SK-N-SH (cell line): ENCODE data around the gene MED31. TPM values are rescaled to one million over a fixed set of nuclear protein-coding genes. Genes with fewer than 3 reads are reported as not detected.

Experiments
- CTCF ChIA-PET: fragments of 300-600, 350-600 bp; formaldehyde crosslinking; extraction: SDS; loops from one replicate; lab custom pipeline; 2021; lab: Yijun Ruan, JAX
- POLR2A ChIA-PET: fragments of 350-600 bp; sonication (Branson Sonifier 250); formaldehyde crosslinking; extraction: SDS; loops from one replicate; lab custom pipeline; 2020; ENCODE audit warnings: antibody characterized with exemption, inconsistent platforms; lab: Yijun Ruan, JAX
- DNase-seq: peaks from one replicate; pipeline ENCODE4 v3.0.0; 2012
- H2AFZ ChIP-seq: fragments of 200-600 bp; sonication (generic); 2 replicates; pipeline ENCODE4 v1.8.1; 2016; ENCODE audit warnings: antibody characterized with exemption, mild to moderate bottlenecking, low read depth
- H3F3A ChIP-seq: fragments of 200-600 bp; sonication (generic); replicated peaks from 2 replicates; pipeline ENCODE3; 2016; ENCODE audit warnings: antibody characterized with exemption, mild to moderate bottlenecking; ENCODE audit not compliant: insufficient read depth
- H3K27ac ChIP-seq, 2 experiments: fragments of 200-500 bp in 1 of 2; fragments of 200-600 bp in 1 of 2; sonication (Bioruptor generic) in 1 of 2; sonication (generic), shearing (Covaris generic) in 1 of 2; 2 replicates each; pipeline versions ENCODE4 v1.5.1 to v1.6.1; 2014 to 2016; ENCODE audit warnings: low read depth in 2 of 2, inconsistent platforms in 1 of 2, low read length in 1 of 2, mild to moderate bottlenecking in 1 of 2, mixed read lengths in 1 of 2
- H3K27me3 ChIP-seq: fragments of 200-600 bp; sonication (generic), shearing (Covaris generic); 2 replicates; pipeline ENCODE4 v1.6.1; 2016; ENCODE audit warnings: mixed run types; ENCODE audit not compliant: insufficient read depth
- H3K36me3 ChIP-seq, 2 experiments: fragments of 200-500 bp in 1 of 2; fragments of 200-600 bp in 1 of 2; sonication (Bioruptor generic) in 1 of 2; sonication (generic) in 1 of 2; replicated peaks in 1 of 2; 2 replicates each; pipeline versions ENCODE3 to v1.5.1; 2014 to 2016; ENCODE audit warnings: low read length in 1 of 2, mild to moderate bottlenecking in 1 of 2; ENCODE audit not compliant: insufficient read depth in 2 of 2, control insufficient read depth in 1 of 2
- H3K4me1 ChIP-seq, 2 experiments: fragments of 200-500 bp in 1 of 2; fragments of 200-600 bp in 1 of 2; sonication (Bioruptor generic) in 1 of 2; sonication (generic), shearing (Covaris generic) in 1 of 2; 2 replicates each; pipeline versions ENCODE4 v1.5.1 to v1.6.1; 2014 to 2016; ENCODE audit warnings: low read depth in 1 of 2, low read length in 1 of 2, mixed run types in 1 of 2; ENCODE audit not compliant: insufficient read depth in 2 of 2, control insufficient read depth in 1 of 2
- H3K4me2 ChIP-seq: fragments of 200-600 bp; sonication (generic), shearing (Covaris generic); 2 replicates; pipeline ENCODE4 v1.6.1; 2017; ENCODE audit warnings: mixed run types
- H3K4me3 ChIP-seq, 2 experiments: fragments of 200-500 bp in 1 of 2; fragments of 200-600 bp in 1 of 2; sonication (Bioruptor generic) in 1 of 2; sonication (generic), shearing (Covaris generic) in 1 of 2; 2 replicates each; pipeline versions ENCODE4 v1.5.1 to v1.8.1; 2014 to 2016; ENCODE audit warnings: low read depth in 2 of 2, inconsistent platforms in 1 of 2, low read length in 1 of 2, mild to moderate bottlenecking in 1 of 2, mixed read lengths in 1 of 2, moderate library complexity in 1 of 2
- H3K79me2 ChIP-seq: fragments of 200-600 bp; sonication (generic); 2 replicates; pipeline ENCODE4 v1.8.1; 2017; ENCODE audit warnings: mild to moderate bottlenecking; ENCODE audit not compliant: insufficient read depth
- H3K9ac ChIP-seq: fragments of 200-600 bp; sonication (generic); 2 replicates; pipeline ENCODE4 v1.6.1; 2017; ENCODE audit warnings: mixed run types
- H3K9me2 ChIP-seq: fragments of 200-600 bp; sonication (generic); 2 replicates; pipeline ENCODE4 v1.6.1; 2017; ENCODE audit warnings: mixed run types
- H3K9me3 ChIP-seq: fragments of 200-600 bp; sonication (generic); 2 replicates; pipeline ENCODE4 v1.6.1; 2017; ENCODE audit warnings: mixed run types, mild to moderate bottlenecking, moderate library complexity
- H4K20me1 ChIP-seq: fragments of 200-600 bp; sonication (generic); 2 replicates; pipeline ENCODE4 v1.6.1; 2017; ENCODE audit warnings: mild to moderate bottlenecking, mixed run types; ENCODE audit not compliant: insufficient read depth
- CHD2 ChIP-seq: fragments of 150-350 bp; IDR thresholded peaks from 2 replicates; pipeline ENCODE4 v1.6.1; 2018; ENCODE audit warnings: low read length; ENCODE audit not compliant: partially characterized antibody
- ELF1 ChIP-seq: IDR thresholded peaks from 2 replicates; pipeline ENCODE4 v1.4.0; 2012
- FOSL2 ChIP-seq: IDR thresholded peaks from 2 replicates; pipeline ENCODE4 v1.4.0; 2012; ENCODE audit warnings: low read depth, mild to moderate bottlenecking, moderate library complexity, borderline replicate concordance
- FOXM1 ChIP-seq: IDR thresholded peaks from 2 replicates; pipeline ENCODE4 v1.4.0; 2012; ENCODE audit warnings: low read depth, mild to moderate bottlenecking
- JUND ChIP-seq: IDR thresholded peaks from 2 replicates; pipeline ENCODE4 v1.4.0; 2012
- MXI1 ChIP-seq: IDR thresholded peaks from 2 replicates; pipeline ENCODE4 v1.6.1; 2012; ENCODE audit warnings: mild to moderate bottlenecking, low read depth, low read length, improper control_type of control experiment
- REST ChIP-seq: IDR thresholded peaks from 2 replicates; pipeline ENCODE4 v1.6.1; 2012; ENCODE audit warnings: mild to moderate bottlenecking, low read depth, low read length, moderate library complexity
- RFX5 ChIP-seq: IDR thresholded peaks from 2 replicates; pipeline ENCODE4 v1.6.1; 2012; ENCODE audit warnings: mild to moderate bottlenecking, improper control_type of control experiment, low read length
- RXRA ChIP-seq: IDR thresholded peaks from 2 replicates; pipeline ENCODE4 v1.4.0; 2012; ENCODE audit warnings: low read depth, mild to moderate bottlenecking, borderline replicate concordance
- SMC3 ChIP-seq: IDR thresholded peaks from 2 replicates; pipeline ENCODE4 v1.6.1; 2012; ENCODE audit warnings: low read depth, low read length, improper control_type of control experiment
- TAF1 ChIP-seq: IDR thresholded peaks from 2 replicates; pipeline ENCODE4 v1.6.1; 2012; ENCODE audit warnings: low read depth, mild to moderate bottlenecking, low read length, moderate library complexity, borderline replicate concordance
- TEAD4 ChIP-seq: IDR thresholded peaks from 2 replicates; pipeline ENCODE4 v1.4.0; 2012; ENCODE audit warnings: mild to moderate bottlenecking, borderline replicate concordance; ENCODE audit not compliant: insufficient read depth
- USF2 ChIP-seq: fragments of 150-350 bp; IDR thresholded peaks from 2 replicates; pipeline ENCODE4 v1.6.1; 2017; ENCODE audit warnings: antibody characterized with exemption, low read length, low read depth, borderline replicate concordance
- YY1 ChIP-seq: IDR thresholded peaks from 2 replicates; pipeline ENCODE4 v1.4.0; 2012; ENCODE audit warnings: low read depth, mild to moderate bottlenecking
- ZBTB33 ChIP-seq: IDR thresholded peaks from 2 replicates; pipeline ENCODE4 v1.4.0; 2012; ENCODE audit warnings: low read depth, borderline replicate concordance
- WGBS: methylation state at CpG from one replicate; pipeline ENCODE4 v1.1.6; 2017; ENCODE audit warnings: low lambda C conversion rate; 5-methylcytosine and 5-hydroxymethylcytosine counted together
- polyA plus RNA-seq, 3 experiments: library from polyadenylated mRNA; depleted of rRNA; stranded (reverse); fragments of >200 nt; gene quantifications; 2 replicates each; pipeline ENCODE4 v1.2.3, GENCODE V29; 2012

Gene MED31
- polyA plus RNA-seq, 1 of the 3 experiments (the other 2 are of a cell fraction), result 15.1 TPM

GRCh38 chr17:6639586-6640535 lies 11.5 kb downstream of the MED31 start:
- H3F3A ChIP-seq, result peaks cover 18% of the 10 kb centered on the region
- H3K9me3 ChIP-seq, result no peaks in the 10 kb centered on the region
- no peaks in the 10 kb centered on the region for H3K27me3 ChIP-seq
- H3K27ac ChIP-seq, result peak overlapping the region; percentile 90 to 100
- POLR2A ChIA-PET, result interaction anchor here (0.8 kb wide), 1 partner anchor 11 kb away, joined by 3 read pairs; the partner anchor contains the start of genes C17orf100 and MED31
- peak overlapping the region; percentile 89 to 93 for H3K4me3 ChIP-seq
- H3K36me3 ChIP-seq, result peaks cover 29 to 35% of the 10 kb centered on the region in 2 experiments
- H4K20me1 ChIP-seq, result no peaks in the 10 kb centered on the region; the same call in 1 of the 2 replicates
- peak overlapping the region; percentile 94 for H2AFZ ChIP-seq
- H3K4me2 ChIP-seq, result peak overlapping the region; percentile 87
- no peaks in the 10 kb centered on the region for H3K9me2 ChIP-seq
- TF ChIP-seq ELF1 (no peak), ZBTB33 (no peak), RFX5 (no peak), REST (no peak), FOXM1 (no peak), TAF1 (no peak), YY1 (no peak), TEAD4 (no peak), CHD2 (no peak), MXI1 (no peak), FOSL2 (no peak), RXRA (no peak), SMC3 (no peak), JUND (no peak), USF2 (no peak)
- CTCF ChIA-PET, result interaction anchor here (0.6 to 1.0 kb wide), 2 partner anchors 167 to 169 kb away, joined by 3 to 4 read pairs; no protein-coding TSS in a partner anchor
- peaks cover 53% of the 10 kb centered on the region for H3K79me2 ChIP-seq
- H3K9ac ChIP-seq, result peak overlapping the region; percentile 87
- H3K4me1 ChIP-seq, result peaks cover 9 to 14% of the 10 kb centered on the region in 2 experiments; a peak in 2 of 4 replicates
- WGBS, result under 1% methylated on average over 35 of the region's 67 CpGs
- no peak for DNase-seq
